ENCODE data around the gene CCIN.
"Not testable (repeated sequence)": the region's sequence is repeated elsewhere in the genome, so short reads cannot be mapped to it uniquely, and the experiment has no call there.

Gene CCIN

DNA sequence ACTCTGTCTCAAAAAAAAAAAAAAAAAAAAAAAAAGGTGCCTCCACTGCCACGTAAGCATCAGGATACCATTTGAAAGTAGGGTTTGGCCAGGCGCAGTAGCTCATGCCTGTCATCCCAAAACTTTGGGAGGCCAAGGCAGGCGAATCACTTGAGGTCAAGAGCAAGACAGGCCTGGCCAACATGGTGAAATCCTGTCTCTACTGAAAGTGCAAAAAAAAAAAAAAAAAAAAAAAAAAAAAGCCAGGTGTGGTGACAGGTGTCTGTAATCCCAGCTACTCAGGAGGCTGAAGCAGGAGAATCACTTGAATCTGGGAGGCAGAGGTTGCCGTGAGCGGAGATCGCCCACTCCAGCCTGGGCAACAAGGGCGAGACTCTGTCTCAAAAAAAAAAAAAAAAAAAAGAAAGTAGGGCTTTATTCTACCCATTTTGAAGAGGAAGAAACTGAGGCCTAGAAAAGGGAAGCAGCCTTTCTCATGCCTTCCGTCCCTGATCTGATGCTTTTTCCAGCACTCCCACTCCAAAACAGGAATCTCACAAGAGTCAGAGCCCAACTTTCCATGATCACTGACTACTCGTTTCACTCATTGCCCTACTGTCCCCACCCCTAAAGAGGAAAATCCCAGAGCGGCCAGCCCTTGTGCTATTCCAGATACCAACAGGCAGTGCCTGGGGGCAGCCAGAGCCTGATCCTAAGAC, 16.3 kb upstream of the CCIN start:
- TF ChIP-seq, protein P1, sequence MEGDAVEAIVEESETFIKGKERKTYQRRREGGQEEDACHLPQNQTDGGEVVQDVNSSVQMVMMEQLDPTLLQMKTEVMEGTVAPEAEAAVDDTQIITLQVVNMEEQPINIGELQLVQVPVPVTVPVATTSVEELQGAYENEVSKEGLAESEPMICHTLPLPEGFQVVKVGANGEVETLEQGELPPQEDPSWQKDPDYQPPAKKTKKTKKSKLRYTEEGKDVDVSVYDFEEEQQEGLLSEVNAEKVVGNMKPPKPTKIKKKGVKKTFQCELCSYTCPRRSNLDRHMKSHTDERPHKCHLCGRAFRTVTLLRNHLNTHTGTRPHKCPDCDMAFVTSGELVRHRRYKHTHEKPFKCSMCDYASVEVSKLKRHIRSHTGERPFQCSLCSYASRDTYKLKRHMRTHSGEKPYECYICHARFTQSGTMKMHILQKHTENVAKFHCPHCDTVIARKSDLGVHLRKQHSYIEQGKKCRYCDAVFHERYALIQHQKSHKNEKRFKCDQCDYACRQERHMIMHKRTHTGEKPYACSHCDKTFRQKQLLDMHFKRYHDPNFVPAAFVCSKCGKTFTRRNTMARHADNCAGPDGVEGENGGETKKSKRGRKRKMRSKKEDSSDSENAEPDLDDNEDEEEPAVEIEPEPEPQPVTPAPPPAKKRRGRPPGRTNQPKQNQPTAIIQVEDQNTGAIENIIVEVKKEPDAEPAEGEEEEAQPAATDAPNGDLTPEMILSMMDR (IDR thresholded peaks at IDR 0.05; ENCODE audit: borderline replicate concordance, insufficient read depth, low read depth, low read length) = no peak
- no peak overlapping the region for H3K4me3 ChIP-seq (ENCODE audit: low read depth, low read length)

DNA sequence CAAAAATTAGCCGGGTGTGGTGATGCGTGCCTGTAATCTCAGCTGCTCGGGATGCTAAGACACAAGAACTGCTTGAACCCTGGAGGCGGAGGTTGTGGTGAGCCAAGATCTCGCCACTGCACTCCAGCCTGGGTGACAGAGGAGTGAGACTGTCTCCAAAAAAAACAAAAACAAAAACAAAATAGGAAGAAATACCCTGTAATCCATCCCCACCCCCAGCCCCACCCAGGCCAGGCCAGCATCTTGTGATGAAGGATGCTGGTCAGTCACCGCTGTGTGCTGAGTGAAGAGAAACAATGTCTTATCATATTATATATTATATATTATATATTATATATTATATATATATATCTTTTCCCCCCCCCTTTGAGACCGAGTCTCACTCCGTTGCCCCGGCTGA, 15.4 kb upstream of the CCIN start:
- TF ChIP-seq, protein P1 (IDR thresholded peaks at IDR 0.05; ENCODE audit: borderline replicate concordance, insufficient read depth, low read depth, low read length) = no peak
- H3K4me3 ChIP-seq (ENCODE audit: low read depth, low read length) = no peak overlapping the region

DNA sequence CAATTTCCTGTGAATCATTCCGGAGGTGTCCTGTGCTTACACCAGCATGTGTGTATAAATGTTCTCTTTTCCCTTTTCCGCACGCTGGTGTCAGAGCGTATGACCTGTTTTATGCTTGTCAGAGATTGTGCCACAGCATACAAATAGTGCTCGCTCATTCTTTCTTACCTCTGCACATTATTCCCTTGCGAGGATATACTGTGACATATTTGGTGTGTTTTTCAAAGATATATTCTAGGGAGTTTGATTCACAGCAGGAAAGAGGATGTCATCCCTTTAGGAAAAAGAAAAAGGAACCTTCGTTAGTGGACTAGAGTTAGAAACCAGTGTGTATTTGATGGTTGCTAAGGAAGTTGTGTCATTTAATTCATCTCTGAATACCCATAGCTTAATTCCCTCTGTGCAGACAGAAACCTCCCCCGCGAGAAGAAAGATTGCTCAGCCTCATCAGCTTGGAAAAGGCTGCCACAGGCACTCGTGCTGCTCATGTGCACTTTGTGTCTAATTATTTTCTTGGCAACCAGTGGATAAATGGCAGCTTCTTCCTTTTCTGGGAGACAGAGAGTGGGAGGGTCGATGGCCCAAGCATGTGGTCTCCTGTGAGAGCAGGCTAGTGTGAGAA, 14.7 kb upstream of the CCIN start:
- TF ChIP-seq, protein P1 (IDR thresholded peaks at IDR 0.05; ENCODE audit: borderline replicate concordance, insufficient read depth, low read depth, low read length) = no peak
- no peak overlapping the region for H3K4me3 ChIP-seq (ENCODE audit: low read depth, low read length)

DNA sequence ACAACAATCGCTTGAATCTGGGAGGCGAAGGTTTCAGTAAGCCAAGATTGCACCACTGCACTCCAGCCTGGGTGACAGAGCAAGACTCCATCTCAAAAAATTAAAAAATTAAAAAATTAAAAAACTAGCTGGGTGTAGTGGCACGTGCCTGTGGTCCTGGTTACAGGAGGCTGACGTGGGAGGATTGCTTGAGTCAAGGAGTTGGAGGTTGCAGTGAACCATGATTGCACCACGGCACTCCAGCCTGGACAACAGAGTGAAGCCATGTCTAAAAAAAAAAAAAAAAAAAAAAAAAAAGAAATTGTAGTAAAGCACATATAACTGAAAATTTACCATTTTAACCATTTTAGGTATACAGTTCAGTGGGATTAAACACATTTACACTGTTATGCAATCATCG, 13.1 kb upstream of the CCIN start:
- TF ChIP-seq, protein P1 (IDR thresholded peaks at IDR 0.05; ENCODE audit: borderline replicate concordance, insufficient read depth, low read depth, low read length) = no peak
- H3K4me3 ChIP-seq (ENCODE audit: low read depth, low read length) = no peak overlapping the region

GRCh38 chr9:36158122-36158521, 11.1 kb upstream of the CCIN start:
- H3K4me3 ChIP-seq (ENCODE audit: low read depth, low read length) = no peak overlapping the region
- TF ChIP-seq, protein P1 (IDR thresholded peaks at IDR 0.05; ENCODE audit: borderline replicate concordance, insufficient read depth, low read depth, low read length) = no peak

- no peak overlapping the region for H3K4me3 ChIP-seq (ENCODE audit: low read depth, low read length)
- TF ChIP-seq, protein P1 (IDR thresholded peaks at IDR 0.05; ENCODE audit: borderline replicate concordance, insufficient read depth, low read depth, low read length) = no peak
Observed at GRCh38 chr9:36158917-36159316, 10.3 kb upstream of the CCIN start.

GRCh38 chr9:36159509-36159908, 9.7 kb upstream of the CCIN start:
- not testable (repeated sequence) for H3K4me3 ChIP-seq (ENCODE audit: low read depth, low read length)

DNA sequence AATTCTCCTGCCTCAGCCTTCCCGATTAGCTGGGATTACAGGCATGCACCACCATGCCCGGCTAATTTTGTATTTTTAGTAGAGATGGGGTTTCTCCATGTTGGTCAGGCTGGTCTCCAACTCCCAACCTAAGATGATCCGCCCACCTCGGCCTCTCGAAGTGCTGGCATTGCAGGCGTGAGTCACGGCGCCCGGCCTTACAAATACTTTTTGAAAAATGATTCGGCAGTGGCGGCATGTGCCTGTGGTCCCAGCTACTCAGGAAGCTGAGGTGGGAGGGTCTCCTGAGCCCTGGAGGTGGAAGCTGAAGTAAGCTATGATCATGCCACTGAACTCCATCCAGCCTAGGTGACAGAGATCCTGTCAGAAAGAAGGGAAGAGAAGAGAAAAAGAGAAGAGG, 9.1 kb upstream of the CCIN start:
- H3K4me3 ChIP-seq (ENCODE audit: low read depth, low read length) = not testable (repeated sequence)
